Measurements from ENCODE around the gene PRKD2.
"Not testable (repeated sequence)": the region's sequence is repeated elsewhere in the genome, so short reads cannot be mapped to it uniquely, and the experiment has no call there.

PRKD2 gene

DNA sequence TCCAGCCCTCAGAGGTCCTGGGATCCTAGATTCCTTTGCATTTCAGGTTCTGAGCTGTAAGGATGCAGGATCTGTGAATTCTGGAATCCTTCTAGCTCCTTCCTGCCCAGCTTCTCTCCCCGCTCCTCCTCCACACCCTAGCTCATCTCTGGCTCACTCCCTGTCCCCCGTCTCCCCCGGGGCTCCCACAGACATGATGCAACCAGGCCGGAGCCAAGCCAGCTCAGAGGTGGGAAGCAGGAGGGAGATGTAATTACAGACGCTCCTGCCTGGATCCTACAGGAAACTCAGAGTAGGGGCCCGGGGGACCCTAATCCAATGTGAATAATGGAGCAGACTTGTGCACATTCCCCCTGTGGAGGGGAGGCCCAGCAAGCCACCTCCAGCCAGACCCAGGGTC, 85.4 kb downstream of the PRKD2 start:
- DNase-seq (ENCODE audit: low spot score) = no peak

- DNase-seq (ENCODE audit: low spot score) = no peak
Observed at GRCh38 chr19:46630586-46631205, 86.2 kb downstream of the PRKD2 start.

DNA sequence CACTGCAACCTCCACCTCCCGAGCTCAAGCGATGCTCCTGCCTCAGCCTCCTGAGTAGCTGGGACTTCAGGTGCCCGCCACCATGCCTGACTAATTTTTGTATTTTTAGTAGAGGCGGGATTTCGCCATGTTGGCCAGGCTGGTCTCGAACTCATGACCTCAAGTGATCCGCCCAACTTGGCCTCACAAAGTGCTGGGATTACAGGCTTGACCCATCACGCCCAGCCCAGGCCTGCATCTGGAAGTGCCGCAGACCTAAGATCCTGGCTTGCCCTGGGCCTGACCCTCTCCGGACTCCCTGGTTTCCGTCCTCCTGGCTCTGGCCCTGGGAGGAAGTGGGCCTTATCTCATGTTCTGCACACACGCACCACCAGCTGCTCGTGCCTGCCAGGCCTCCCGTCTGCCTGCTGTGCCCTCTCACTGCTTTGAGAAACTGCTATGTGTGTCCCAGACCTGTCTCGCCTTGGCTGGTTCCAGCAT, 87.3 kb downstream of the PRKD2 start:
- DNase-seq (ENCODE audit: low spot score) = no peak

DNA sequence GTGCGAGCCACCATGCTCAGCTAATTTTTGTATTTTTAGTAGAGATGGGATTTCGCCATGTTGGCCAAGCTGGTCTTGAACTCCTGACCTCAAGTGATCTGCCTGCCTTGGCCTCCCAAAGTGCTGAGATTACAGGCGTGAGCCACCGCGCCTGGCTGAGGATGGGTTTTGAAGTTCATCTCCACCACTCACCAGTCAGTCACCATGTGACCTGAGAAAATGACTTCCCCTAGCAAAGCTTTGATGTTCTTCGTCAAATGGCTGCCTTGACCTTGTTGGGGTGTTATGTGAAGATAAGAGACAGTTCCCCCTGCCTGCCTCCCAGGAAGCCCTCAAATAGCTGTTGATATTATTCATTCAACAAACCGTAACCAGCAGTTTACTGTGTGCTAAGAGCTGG, 87.9 kb downstream of the PRKD2 start:
- DNase-seq (ENCODE audit: low spot score) = not testable (repeated sequence)

- DNase-seq (ENCODE audit: low spot score) = no peak
Observed at GRCh38 chr19:46626446-46626845, 90.5 kb downstream of the PRKD2 start.

DNA sequence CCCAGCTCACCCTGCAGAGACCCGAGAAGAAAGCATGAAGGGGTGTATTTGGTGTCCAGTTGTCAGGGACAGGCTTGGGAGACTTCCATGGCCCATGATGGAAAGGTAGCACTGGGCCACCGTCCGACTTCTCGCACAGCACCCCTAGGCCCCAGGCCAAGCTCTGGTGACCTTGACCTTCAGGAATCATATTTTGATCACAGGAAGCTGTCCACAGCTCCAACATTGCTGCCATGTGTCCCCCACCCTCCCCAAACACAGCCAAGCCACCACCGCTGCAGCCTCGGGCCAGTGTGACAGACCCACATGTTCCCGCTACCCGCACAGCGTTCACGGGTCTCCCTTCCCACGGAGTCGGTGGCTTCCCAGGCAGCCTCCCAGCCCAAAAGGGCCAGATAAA, 91.2 kb downstream of the PRKD2 start:
- no peak for DNase-seq (ENCODE audit: low spot score)

- DNase-seq (ENCODE audit: low spot score) = no peak
Observed at GRCh38 chr19:46624958-46625661, 91.8 kb downstream of the PRKD2 start, which contains the start of gene PTGIR. TSS of gene PTGIR (minus strand) at chr19:46625089. CDS start at chr19:46624225, 864 bp downstream.
